ENCODE data around the gene SCARF2.

SCARF2 gene

DNA sequence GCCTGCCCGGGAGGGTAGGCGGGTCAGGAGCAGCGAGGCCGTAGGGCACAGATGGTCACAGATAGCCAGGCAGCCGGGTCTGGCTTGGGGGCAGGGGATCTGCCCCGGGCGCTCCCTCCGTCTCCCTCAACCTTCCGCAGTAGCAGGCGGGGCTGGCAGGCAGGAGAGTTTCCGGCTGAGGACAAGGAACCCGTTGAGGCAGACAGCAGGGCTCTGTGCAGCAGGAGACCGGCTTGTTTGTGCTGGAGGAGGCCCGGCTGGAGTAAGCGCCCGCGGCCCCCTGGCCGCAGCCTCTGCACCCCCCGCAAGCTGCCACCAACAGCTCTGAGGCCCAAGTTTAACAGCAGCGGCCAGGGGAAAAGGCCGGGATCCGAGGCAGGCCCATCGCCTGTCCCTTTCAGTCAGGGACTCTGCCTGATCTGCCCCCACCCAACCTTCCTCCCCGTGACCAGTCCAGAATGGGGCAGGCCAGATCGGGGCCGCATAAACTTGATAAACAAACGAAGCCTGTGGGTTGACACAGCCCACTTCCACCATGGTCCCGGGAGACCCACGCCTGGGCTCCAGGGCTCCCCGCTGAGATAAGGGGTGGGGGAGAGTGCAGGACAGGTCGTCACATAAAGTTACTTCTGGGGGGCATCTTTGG, 13.6 kb downstream of the SCARF2 start:
- TF ChIP-seq FOXP2 (optimal IDR thresholded peaks at IDR 0.05; ENCODE audit: borderline replicate concordance, extremely low read depth, extremely low read length, insufficient read depth) = no peak
- no peak for TF ChIP-seq SIN3A (IDR thresholded peaks at IDR 0.05; ENCODE audit: borderline replicate concordance, insufficient read depth, low read length)
- no peak for TF ChIP-seq TAF1 (IDR thresholded peaks at IDR 0.05; ENCODE audit: borderline replicate concordance, insufficient read depth, low read length)
- TF ChIP-seq, protein P1, sequence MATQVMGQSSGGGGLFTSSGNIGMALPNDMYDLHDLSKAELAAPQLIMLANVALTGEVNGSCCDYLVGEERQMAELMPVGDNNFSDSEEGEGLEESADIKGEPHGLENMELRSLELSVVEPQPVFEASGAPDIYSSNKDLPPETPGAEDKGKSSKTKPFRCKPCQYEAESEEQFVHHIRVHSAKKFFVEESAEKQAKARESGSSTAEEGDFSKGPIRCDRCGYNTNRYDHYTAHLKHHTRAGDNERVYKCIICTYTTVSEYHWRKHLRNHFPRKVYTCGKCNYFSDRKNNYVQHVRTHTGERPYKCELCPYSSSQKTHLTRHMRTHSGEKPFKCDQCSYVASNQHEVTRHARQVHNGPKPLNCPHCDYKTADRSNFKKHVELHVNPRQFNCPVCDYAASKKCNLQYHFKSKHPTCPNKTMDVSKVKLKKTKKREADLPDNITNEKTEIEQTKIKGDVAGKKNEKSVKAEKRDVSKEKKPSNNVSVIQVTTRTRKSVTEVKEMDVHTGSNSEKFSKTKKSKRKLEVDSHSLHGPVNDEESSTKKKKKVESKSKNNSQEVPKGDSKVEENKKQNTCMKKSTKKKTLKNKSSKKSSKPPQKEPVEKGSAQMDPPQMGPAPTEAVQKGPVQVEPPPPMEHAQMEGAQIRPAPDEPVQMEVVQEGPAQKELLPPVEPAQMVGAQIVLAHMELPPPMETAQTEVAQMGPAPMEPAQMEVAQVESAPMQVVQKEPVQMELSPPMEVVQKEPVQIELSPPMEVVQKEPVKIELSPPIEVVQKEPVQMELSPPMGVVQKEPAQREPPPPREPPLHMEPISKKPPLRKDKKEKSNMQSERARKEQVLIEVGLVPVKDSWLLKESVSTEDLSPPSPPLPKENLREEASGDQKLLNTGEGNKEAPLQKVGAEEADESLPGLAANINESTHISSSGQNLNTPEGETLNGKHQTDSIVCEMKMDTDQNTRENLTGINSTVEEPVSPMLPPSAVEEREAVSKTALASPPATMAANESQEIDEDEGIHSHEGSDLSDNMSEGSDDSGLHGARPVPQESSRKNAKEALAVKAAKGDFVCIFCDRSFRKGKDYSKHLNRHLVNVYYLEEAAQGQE (IDR thresholded peaks at IDR 0.05; ENCODE audit: insufficient read depth in 1 of 2, low read depth in 2 of 2, low read length in 2 of 2) = no peak
- TF ChIP-seq POLR2AphosphoS5 (IDR thresholded peaks at IDR 0.05; ENCODE audit: low read depth, low read length) = no peak

DNA sequence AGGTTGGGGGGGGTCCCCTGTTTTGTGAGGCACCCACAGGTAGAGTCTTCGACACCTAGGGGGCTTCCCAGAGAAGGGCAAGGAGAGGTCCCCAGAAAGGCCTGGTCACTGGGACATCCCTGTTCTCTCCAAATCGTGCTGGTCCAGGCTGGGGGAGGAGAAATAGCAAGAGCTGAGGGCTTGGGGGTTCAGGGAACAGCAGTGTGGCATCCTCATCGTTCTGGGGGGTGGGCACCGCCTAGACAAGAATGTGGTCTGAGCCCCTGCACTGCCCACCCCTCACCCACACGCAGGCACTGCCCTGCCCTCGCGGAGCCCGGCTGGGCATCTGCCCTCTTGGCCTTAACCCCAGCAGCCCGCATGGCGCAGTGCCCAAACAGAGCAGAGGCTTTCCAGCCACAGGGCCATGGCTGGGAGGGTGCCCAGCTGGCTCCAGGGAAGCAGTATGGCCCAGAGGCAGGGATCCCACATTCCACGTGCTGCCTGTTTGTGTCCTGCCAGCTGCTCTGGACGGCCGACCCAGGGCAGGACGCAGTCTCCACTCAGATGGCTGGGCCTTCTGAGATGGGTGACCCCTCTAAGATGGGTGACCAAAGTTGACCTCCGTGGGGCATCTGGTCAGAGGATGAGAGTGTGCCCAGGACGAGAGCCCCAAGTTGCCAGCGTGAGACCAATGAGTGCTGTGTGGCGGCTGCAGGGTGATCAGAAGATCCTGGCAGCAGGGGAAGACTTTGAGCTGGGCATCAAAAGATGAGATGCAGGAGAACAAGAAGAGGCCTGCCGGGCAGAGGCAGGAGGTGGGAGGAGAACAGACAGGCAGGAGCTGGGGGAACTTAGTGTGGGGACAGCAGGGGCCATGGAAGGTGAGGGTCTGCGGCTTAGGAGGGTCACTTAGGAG, 14.4 kb downstream of the SCARF2 start:
- TF ChIP-seq FOXP2 (optimal IDR thresholded peaks at IDR 0.05; ENCODE audit: borderline replicate concordance, extremely low read depth, extremely low read length, insufficient read depth) = no peak
- TF ChIP-seq POLR2AphosphoS5 (IDR thresholded peaks at IDR 0.05; ENCODE audit: low read depth, low read length) = peak; percentile 25; the same call in 1 of the 2 replicates

DNA sequence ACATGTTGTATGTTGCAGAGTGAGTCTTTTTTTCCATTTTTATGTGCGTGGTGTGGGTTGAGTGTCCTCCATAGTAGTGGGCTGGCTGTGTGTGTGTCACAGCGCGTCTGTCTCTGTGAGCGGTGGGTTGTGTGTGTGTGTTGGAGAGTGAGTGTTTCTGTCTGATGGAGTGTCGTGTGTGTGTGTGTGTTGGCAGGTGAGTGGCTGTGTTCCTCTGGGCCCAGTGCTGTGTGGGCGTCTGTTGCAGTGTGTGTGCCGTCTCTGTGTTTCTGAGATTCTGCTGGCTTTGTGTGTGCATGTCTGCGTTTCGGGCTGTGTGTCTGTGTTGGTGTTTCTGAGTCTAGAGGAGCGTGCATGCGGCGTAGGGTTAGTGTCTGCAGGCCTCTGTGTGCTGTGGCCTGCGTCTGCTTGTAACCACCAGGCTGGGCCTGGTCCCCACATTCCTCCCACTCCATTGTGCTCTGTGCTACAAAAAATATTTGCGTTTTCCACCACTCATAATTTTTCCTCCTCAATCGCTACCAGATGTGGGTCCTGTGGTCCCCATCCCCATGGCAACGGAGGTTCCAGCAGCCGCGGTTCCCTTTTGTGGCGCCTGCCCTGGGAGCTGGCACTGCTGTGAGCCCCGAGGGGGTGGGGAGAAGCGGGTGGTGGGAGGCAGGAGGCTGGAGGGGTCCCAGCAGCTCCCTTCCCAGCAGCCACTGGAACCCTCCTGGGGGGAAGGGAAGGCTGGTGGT, 15.2 kb downstream of the SCARF2 start:
- TF ChIP-seq, protein P1 (IDR thresholded peaks at IDR 0.05; ENCODE audit: insufficient read depth in 1 of 2, low read depth in 2 of 2, low read length in 2 of 2) = no peak
- TF ChIP-seq POLR2AphosphoS5 (IDR thresholded peaks at IDR 0.05; ENCODE audit: low read depth, low read length) = no peak
- TF ChIP-seq FOXP2 (optimal IDR thresholded peaks at IDR 0.05; ENCODE audit: borderline replicate concordance, extremely low read depth, extremely low read length, insufficient read depth) = no peak
- TF ChIP-seq SIN3A (IDR thresholded peaks at IDR 0.05; ENCODE audit: borderline replicate concordance, insufficient read depth, low read length) = no peak
- TF ChIP-seq TAF1 (IDR thresholded peaks at IDR 0.05; ENCODE audit: borderline replicate concordance, insufficient read depth, low read length) = no peak

DNA sequence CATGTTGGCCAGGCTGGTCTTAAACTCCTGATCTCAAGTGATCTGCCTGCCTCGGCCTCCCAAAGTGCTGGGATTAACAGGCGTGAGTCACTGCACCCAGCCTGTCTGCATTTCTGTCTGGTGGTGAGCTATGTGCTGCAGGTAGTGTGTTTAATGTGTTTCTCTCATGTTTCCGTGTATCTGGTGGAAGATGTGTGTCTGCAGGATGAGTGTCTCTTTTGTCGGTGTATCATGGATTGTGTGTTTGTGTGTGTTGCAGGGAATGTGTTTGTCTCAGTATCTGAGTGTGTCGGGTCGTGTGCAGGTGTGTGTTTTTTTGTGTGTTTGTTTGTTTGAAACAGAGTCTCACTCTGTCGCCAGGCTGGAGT, 16.1 kb downstream of the SCARF2 start:
- TF ChIP-seq SIN3A (IDR thresholded peaks at IDR 0.05; ENCODE audit: borderline replicate concordance, insufficient read depth, low read length) = no peak

DNA sequence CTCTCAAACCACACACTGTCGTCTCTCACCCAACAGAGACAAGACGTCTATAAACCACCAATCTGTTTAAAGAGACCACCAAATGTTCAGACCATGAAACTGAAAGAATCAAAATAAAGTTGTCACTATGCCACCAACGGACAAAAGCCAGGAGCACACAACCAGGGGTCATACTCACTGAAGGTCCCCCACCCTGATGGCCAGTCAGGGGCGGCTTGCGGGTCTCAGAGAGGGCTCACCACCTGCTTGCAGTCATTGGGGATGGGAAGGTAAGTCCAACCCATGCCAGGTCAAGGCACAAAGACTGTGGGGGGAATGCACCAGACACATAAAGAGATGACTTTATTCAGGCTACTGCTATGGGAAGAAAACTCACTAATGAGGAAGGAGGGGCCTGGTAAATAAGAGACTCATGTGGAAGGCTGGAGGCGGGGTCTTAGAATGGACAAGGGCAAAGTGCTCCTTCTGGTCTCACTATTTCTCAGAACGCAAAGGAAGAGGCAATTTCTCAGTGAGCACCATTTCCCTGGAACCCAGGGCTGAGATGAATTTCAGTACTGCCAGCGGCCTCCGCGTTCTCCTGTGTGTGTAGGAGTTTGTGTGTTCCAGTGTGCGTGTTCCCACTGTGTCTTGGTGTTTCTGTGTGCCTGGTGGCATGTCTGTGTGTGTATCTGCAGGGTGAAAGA, 17.3 kb downstream of the SCARF2 start:
- no peak for TF ChIP-seq TAF1 (IDR thresholded peaks at IDR 0.05; ENCODE audit: borderline replicate concordance, insufficient read depth, low read length)
- TF ChIP-seq POLR2AphosphoS5 (IDR thresholded peaks at IDR 0.05; ENCODE audit: low read depth, low read length) = no peak
- TF ChIP-seq, protein P1 (IDR thresholded peaks at IDR 0.05; ENCODE audit: insufficient read depth in 1 of 2, low read depth in 2 of 2, low read length in 2 of 2) = no peak
- no peak for TF ChIP-seq FOXP2 (optimal IDR thresholded peaks at IDR 0.05; ENCODE audit: borderline replicate concordance, extremely low read depth, extremely low read length, insufficient read depth)
- no peak for TF ChIP-seq SIN3A (IDR thresholded peaks at IDR 0.05; ENCODE audit: borderline replicate concordance, insufficient read depth, low read length)
